ENCODE data around the gene RYR2.

DNA sequence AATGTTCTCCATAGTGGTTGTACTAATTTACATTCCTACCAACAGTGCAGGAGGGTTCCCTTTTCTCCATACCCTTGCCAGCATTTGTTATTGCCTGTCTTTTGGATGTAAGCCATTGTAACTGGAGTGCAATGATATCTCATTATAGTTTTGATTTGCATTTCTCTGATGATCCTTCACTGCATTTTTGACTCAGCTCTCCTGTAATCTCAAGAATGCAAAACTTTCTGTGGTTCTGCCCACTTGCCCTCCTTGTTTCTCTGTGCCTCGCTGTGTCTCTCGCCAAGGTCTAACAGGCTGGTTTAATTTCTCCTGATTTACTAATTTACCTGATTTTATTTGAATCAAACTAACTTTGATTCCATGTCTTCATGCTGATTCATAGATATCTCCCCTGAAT, 440.8 kb downstream of the RYR2 start:
- no peak for TF ChIP-seq POLR2A (IDR thresholded peaks at IDR 0.05)
- TF ChIP-seq, protein P1, sequence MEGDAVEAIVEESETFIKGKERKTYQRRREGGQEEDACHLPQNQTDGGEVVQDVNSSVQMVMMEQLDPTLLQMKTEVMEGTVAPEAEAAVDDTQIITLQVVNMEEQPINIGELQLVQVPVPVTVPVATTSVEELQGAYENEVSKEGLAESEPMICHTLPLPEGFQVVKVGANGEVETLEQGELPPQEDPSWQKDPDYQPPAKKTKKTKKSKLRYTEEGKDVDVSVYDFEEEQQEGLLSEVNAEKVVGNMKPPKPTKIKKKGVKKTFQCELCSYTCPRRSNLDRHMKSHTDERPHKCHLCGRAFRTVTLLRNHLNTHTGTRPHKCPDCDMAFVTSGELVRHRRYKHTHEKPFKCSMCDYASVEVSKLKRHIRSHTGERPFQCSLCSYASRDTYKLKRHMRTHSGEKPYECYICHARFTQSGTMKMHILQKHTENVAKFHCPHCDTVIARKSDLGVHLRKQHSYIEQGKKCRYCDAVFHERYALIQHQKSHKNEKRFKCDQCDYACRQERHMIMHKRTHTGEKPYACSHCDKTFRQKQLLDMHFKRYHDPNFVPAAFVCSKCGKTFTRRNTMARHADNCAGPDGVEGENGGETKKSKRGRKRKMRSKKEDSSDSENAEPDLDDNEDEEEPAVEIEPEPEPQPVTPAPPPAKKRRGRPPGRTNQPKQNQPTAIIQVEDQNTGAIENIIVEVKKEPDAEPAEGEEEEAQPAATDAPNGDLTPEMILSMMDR (IDR thresholded peaks at IDR 0.05), result no peak

Data from esophagus squamous epithelium (tissue), 4 donors.